ENCODE measurements around the gene HSPB7.

The HSPB7 gene

GRCh38 chr1:16064536-16065268 lies 46.9 kb upstream of the HSPB7 start:
- no peak for TF ChIP-seq FOXP2 (optimal IDR thresholded peaks at IDR 0.05; ENCODE audit: borderline replicate concordance, extremely low read depth, extremely low read length, insufficient read depth)
- no peak for TF ChIP-seq POLR2AphosphoS5 (IDR thresholded peaks at IDR 0.05; ENCODE audit: low read depth, low read length)
- TF ChIP-seq SIN3A (IDR thresholded peaks at IDR 0.05; ENCODE audit: borderline replicate concordance, insufficient read depth, low read length): no peak
- TF ChIP-seq REST (IDR thresholded peaks at IDR 0.05; ENCODE audit: insufficient read depth in 1 of 2, low read depth in 2 of 2, low read length in 2 of 2): no peak
- TF ChIP-seq TAF1 (IDR thresholded peaks at IDR 0.05; ENCODE audit: borderline replicate concordance, insufficient read depth, low read length): no peak

- TF ChIP-seq SIN3A (IDR thresholded peaks at IDR 0.05; ENCODE audit: borderline replicate concordance, insufficient read depth, low read length): no peak
- TF ChIP-seq POLR2AphosphoS5 (IDR thresholded peaks at IDR 0.05; ENCODE audit: low read depth, low read length): no peak
- no peak for TF ChIP-seq FOXP2 (optimal IDR thresholded peaks at IDR 0.05; ENCODE audit: borderline replicate concordance, extremely low read depth, extremely low read length, insufficient read depth)
- TF ChIP-seq REST (IDR thresholded peaks at IDR 0.05; ENCODE audit: insufficient read depth in 1 of 2, low read depth in 2 of 2, low read length in 2 of 2): no peak
- TF ChIP-seq TAF1 (IDR thresholded peaks at IDR 0.05; ENCODE audit: borderline replicate concordance, insufficient read depth, low read length): no peak
These were observed 46.1 kb upstream of the HSPB7 start for GRCh38 chr1:16063921-16064320.

- no peak for TF ChIP-seq TAF1 (IDR thresholded peaks at IDR 0.05; ENCODE audit: borderline replicate concordance, insufficient read depth, low read length)
- no peak for TF ChIP-seq REST (IDR thresholded peaks at IDR 0.05; ENCODE audit: insufficient read depth in 1 of 2, low read depth in 2 of 2, low read length in 2 of 2)
- TF ChIP-seq POLR2AphosphoS5 (IDR thresholded peaks at IDR 0.05; ENCODE audit: low read depth, low read length): no peak
- TF ChIP-seq FOXP2 (optimal IDR thresholded peaks at IDR 0.05; ENCODE audit: borderline replicate concordance, extremely low read depth, extremely low read length, insufficient read depth): no peak
- TF ChIP-seq SIN3A (IDR thresholded peaks at IDR 0.05; ENCODE audit: borderline replicate concordance, insufficient read depth, low read length): no peak
These were observed 45.5 kb upstream of the HSPB7 start for GRCh38 chr1:16063226-16063829.

GRCh38 chr1:16061266-16061665 lies 43.4 kb upstream of the HSPB7 start:
- no peak for TF ChIP-seq SIN3A (IDR thresholded peaks at IDR 0.05; ENCODE audit: borderline replicate concordance, insufficient read depth, low read length)
- no peak for TF ChIP-seq FOXP2 (optimal IDR thresholded peaks at IDR 0.05; ENCODE audit: borderline replicate concordance, extremely low read depth, extremely low read length, insufficient read depth)
- TF ChIP-seq REST (IDR thresholded peaks at IDR 0.05; ENCODE audit: insufficient read depth in 1 of 2, low read depth in 2 of 2, low read length in 2 of 2): no peak
- no peak for TF ChIP-seq POLR2AphosphoS5 (IDR thresholded peaks at IDR 0.05; ENCODE audit: low read depth, low read length)
- TF ChIP-seq TAF1 (IDR thresholded peaks at IDR 0.05; ENCODE audit: borderline replicate concordance, insufficient read depth, low read length): no peak

All from PFSK-1 (cell line).